Heart right ventricle (tissue), 16 donors: ENCODE measurements around the gene PTPN7. TPM values are rescaled to one million over a fixed set of nuclear protein-coding genes. Genes with fewer than 3 reads are reported as not detected.

Source experiments
- ATAC-seq, 8 donors: fragments of 200-7000 bp; cut with Tn5 transposase; one replicate each; pipeline ENCODE4 v1.9.1; 2020; ENCODE audit warnings: mild to moderate bottlenecking in 8 of 8, moderate library complexity in 8 of 8, moderate number of reproducible peaks in 1 of 8
- DNase-seq, 2 donors: peaks; one replicate each; pipeline ENCODE4 v3.0.0-alpha.2; 2020
- H3K27ac ChIP-seq, 10 donors: fragments of 200-600 bp; sonication (generic) in 2 of 10; one replicate each; pipeline versions ENCODE4 v1.5.0 to v1.8.0; 2020 to 2022; ENCODE audit warnings: mild to moderate bottlenecking in 3 of 10
- H3K27me3 ChIP-seq, 7 donors: fragments of 200-600 bp; one replicate each; pipeline ENCODE4 v1.8.0; 2021 to 2022; ENCODE audit warnings: mild to moderate bottlenecking in 2 of 7
- H3K36me3 ChIP-seq, 9 donors: fragments of 200-600 bp; sonication (generic) in 1 of 9; one replicate each; pipeline versions ENCODE4 v1.5.0 to v1.8.0; 2020 to 2022; ENCODE audit warnings: mild to moderate bottlenecking in 2 of 9
- H3K4me1 ChIP-seq, 9 donors: fragments of 200-600 bp; sonication (generic) in 1 of 9; one replicate each; pipeline versions ENCODE4 v1.5.0 to v1.8.0; 2020 to 2022; ENCODE audit warnings: mild to moderate bottlenecking in 4 of 9
- H3K4me3 ChIP-seq, 10 donors: fragments of 200-600 bp; sonication (generic) in 2 of 10; one replicate each; pipeline versions ENCODE4 v1.5.0 to v1.8.0; 2020 to 2022; ENCODE audit warnings: mild to moderate bottlenecking in 7 of 10, moderate library complexity in 2 of 10
- H3K9me3 ChIP-seq, 11 donors: fragments of 200-600 bp in 10 of 11; sonication (generic) in 2 of 11; one replicate each; pipeline versions ENCODE4 v1.5.0 to v1.8.0; 2013 to 2022; ENCODE audit warnings: mild to moderate bottlenecking in 2 of 11, control low read depth in 1 of 11, moderate library complexity in 1 of 11
- WGBS, 2 donors: extraction: QIAGEN DNeasy Blood & Tissue Kit; methylation state at CpG; one replicate each; pipeline ENCODE4 v1.1.7; 2013; ENCODE audit warnings: inconsistent platforms in 1 of 2; 5-methylcytosine and 5-hydroxymethylcytosine counted together
- intact Hi-C, 10 donors: fragments of 100-400 bp; cut with DNase I; formaldehyde crosslinking; loops; one replicate each; pipeline versions ENCODE4 v1.11.1 to v1.14.2; 2022
- polyA plus RNA-seq, 2 donors: library from polyadenylated mRNA; stranded (reverse); fragments of 200-250 nt; gene quantifications; one replicate each; pipeline ENCODE4 v1.2.3, GENCODE V29; 2013
- total RNA-seq, 10 donors: library from RNA; stranded (reverse); fragmentation: NEBNext Ultra II Directional in 3 of 10; extraction: Animal tissue kit (Norgen Biotek cat#: 25700) in 3 of 10; gene quantifications; one replicate each; pipeline versions ENCODE4 v1.2.1 to v1.2.4, GENCODE V29; 2021 to 2023
- TF ChIP-seq, protein P1 (sequence below), 9 donors: fragments of 200-600 bp; sonication (generic) in 2 of 9; IDR thresholded peaks; one replicate each; pipeline versions ENCODE4 v1.5.0 to v1.8.0; 2021 to 2022; ENCODE audit warnings: antibody characterized with exemption in 9 of 9, mild to moderate bottlenecking in 5 of 9, moderate library complexity in 1 of 9
- donor health status: Arrhythmogenic right ventricular cardiomyopathy.
- donor health status: ischemic (EF 13 %, LVEDD 7.1; RV severe dilation, severe dysfunction).
- donor health status: healthy with polysubstance abuse.
- donor health status: DM: no; HTN: yes; CAD: no.
- donor health status: DM: no; HTN: no; CAD: no.
- donor health status: ischemic (EF 25% LVEDD 6.9; RV normal size, moderate dysfunction).
- donor health status: ischemic (EF 25% LVEDD 5.7; RV mildly dilated, moderate dysfunction).
- donor health status: healthy.
- donor health status: DM: yes; HTN: yes; CAD: no.
- donor health status: Ischemic cardiomyopathy.
- donor health status: ischemic (EF 35%, LVEDD 5.7; RV mildly dilated, moderate dysfunction).
- donor health status: nonischemic (EF 11% LVEDD 7.7; RV severe dilation, severe dysfunction).
- donor health status: DM: yes; HTN: yes; CAD: no.
- donor health status: PGD.
- donor health status: ischemic (EF 29% LVEDD 5.4; RV normal size, mild dysfunction).
- donor health status: nonischemic (EF 23%, LVEDD 6.1; RV moderate dilation, normal function).

The PTPN7 gene
- total and polyA plus RNA-seq, 12 donors, result 0.09 to 6.2 (median 0.47) TPM

DNA sequence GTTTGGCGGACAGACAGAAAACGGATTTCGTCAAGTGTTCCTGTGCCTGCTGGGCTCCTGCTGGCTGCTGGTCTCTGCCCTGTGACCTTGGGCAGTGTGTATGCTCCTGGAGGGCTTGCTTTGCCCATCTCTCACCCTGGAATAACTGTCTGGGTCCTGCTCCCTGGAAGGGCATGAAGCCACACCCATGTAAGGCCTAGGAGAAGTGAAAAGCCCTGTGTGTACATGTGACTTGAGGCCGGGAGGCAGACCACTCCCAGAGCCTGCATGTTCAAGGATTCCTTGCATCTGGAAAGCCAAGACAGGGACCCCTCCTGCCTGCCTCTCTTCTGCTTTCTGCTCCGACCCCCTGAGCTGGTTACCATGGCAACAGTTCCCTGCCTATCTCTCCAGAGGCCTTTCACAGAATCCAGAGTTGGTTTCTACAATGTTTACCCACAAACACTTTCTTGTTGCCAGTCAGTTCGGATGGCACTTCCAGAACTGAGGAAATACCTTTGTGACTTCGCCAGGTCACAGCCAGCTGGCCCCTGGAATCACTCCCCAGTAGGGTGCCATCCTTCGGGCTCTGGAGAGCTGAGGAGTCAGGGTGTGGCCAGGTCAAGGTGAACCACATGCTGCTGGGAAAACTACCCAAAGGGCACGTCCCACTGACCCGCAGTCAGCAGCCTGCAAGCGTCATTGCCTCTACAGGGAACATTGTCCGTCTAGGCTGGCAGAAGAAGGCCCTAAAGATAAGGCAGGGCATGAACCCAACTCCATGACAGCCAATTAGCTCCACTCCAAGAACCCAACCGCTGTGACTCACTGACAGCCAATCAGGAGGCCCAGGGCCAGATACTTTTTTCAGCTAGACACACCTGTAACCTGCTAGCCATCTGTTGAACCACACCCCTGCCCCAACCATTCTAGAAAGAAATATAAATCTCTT, 52.3 kb downstream of the PTPN7 start:
- no peaks in the 10 kb centered on the region for H3K36me3 ChIP-seq
- WGBS, 2 donors, result 40 to 53% methylated on average over 13 of the region's 13 CpGs
- ATAC-seq (peak; percentile 51 to 80 (median 75)), DNase-seq (peak; percentile 47 to 66)
- TF ChIP-seq, protein P1, sequence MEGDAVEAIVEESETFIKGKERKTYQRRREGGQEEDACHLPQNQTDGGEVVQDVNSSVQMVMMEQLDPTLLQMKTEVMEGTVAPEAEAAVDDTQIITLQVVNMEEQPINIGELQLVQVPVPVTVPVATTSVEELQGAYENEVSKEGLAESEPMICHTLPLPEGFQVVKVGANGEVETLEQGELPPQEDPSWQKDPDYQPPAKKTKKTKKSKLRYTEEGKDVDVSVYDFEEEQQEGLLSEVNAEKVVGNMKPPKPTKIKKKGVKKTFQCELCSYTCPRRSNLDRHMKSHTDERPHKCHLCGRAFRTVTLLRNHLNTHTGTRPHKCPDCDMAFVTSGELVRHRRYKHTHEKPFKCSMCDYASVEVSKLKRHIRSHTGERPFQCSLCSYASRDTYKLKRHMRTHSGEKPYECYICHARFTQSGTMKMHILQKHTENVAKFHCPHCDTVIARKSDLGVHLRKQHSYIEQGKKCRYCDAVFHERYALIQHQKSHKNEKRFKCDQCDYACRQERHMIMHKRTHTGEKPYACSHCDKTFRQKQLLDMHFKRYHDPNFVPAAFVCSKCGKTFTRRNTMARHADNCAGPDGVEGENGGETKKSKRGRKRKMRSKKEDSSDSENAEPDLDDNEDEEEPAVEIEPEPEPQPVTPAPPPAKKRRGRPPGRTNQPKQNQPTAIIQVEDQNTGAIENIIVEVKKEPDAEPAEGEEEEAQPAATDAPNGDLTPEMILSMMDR (IDR thresholded peaks at IDR 0.05), result no peak
- no peak overlapping the region for H3K4me3 ChIP-seq
- H3K9me3 ChIP-seq, result no peaks in the 10 kb centered on the region
- peaks cover 0 to 36% (median 22%) of the 10 kb centered on the region in 9 donors for H3K4me1 ChIP-seq
- peak overlapping the region; percentile 81 to 93 (median 87) for H3K27ac ChIP-seq
- intact Hi-C loops, result loop anchor here in 1 of 10 donors (2.0 kb wide), 1 partner anchor 51 kb away; no protein-coding TSS in a partner anchor
- no peaks in the 10 kb centered on the region for H3K27me3 ChIP-seq

DNA sequence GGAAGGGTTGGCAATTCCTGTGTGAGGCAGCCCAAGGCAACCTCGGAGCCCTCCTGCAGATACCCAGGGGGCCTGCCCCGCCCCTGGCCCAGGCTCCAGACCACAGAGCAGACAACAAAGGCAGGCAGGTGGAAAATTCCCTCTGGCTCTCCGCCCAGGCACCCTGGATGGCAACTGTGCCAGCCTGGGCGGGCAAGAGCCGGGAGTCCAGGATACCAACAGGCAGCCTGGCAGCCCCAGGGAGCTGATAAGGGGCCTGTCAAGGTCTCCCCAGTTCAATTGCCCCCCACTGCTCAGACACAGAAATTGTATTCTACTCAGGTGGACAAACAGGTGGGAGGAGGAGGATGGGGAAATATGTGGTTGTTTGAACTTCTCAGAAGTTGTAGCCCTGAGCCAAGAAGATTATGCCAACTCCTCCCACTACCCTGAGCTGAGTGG, 53.1 kb downstream of the PTPN7 start:
- WGBS, 2 donors, result 25 to 54% methylated on average over 5 of the region's 5 CpGs
- Histone ChIP-seq H3K27me3 (no peaks in the 10 kb centered on the region), H3K36me3 (no peaks in the 10 kb centered on the region), H3K9me3 (no peaks in the 10 kb centered on the region), H3K4me1 (peaks cover 0 to 31% (median 20%) of the 10 kb centered on the region in 9 donors), H3K27ac (peak overlapping the region; percentile 81 to 93 (median 87)), H3K4me3 (no peak overlapping the region)
- DNase-seq, result peak; percentile 79
- intact Hi-C loops, result loop anchor here in 1 of 10 donors (2.0 kb wide), 1 partner anchor 51 kb away; no protein-coding TSS in a partner anchor
- TF ChIP-seq, protein P1 (IDR thresholded peaks at IDR 0.05), result no peak
- ATAC-seq, result peak; percentile 76 to 92 (median 88)

DNA sequence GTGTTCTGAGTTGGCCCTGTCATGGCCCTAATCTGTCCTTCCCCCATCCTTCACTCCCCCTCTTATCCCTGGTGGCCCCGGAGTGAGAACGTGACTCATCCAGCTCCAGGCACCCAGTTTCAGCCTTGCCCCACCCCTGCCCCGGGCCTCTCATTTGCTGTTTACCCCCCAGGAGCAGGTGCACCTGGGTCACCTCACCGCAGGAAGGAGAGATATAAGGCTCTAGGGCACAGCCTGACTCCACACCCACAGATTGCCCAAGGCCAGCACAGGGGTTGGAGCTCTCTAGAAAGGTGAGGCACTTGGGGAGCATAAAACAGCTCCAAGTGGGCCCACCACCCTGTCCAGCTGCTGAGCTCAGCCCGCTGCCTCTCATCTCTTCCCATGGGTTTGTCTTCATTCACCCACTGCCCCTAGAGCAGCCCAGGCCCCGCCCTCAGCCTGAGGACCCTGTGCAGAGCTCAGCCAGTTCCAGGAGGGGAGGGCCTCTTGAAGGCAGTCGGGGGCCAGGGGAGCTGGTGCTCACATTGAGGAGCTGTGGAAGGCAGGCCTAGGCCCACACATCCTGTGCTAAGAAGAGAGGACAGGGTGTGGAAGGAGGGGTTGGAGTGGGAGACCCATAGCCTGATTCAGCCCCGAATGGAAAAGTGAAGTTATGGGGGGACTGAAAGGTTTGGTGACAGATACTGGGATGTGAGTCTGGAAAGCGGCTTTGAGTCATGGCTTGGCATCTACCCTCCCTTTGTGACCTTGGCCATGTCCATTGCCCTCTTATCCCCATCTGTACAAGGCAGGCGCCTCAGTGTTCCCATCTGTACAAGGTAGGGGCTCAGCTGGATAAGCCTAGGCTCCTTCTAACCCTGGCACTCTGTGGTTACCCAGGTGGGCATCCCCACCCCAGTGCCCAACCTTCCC, 53.8 kb downstream of the PTPN7 start:
- peak overlapping the region; percentile 81 to 93 (median 87) for H3K27ac ChIP-seq
- DNase-seq, result no peak
- intact Hi-C loops, result loop anchor here in 1 of 10 donors (2.0 kb wide), 1 partner anchor 50 kb away; no protein-coding TSS in a partner anchor

More for the DNA sequence above, 53.8 kb downstream of the PTPN7 start:
- ATAC-seq, result peak; percentile 5 to 62 (median 30)
- H3K36me3 ChIP-seq, result no peaks in the 10 kb centered on the region
- TF ChIP-seq, protein P1 (IDR thresholded peaks at IDR 0.05), result no peak
- no peak overlapping the region for H3K4me3 ChIP-seq
- no peaks in the 10 kb centered on the region for H3K9me3 ChIP-seq
- 61 to 80% methylated on average over 10 of the region's 10 CpGs for WGBS, 2 donors
- H3K4me1 ChIP-seq, result peaks cover 0 to 31% (median 20%) of the 10 kb centered on the region in 9 donors
- no peaks in the 10 kb centered on the region for H3K27me3 ChIP-seq
